ENCODE results near the gene HOXC9.

- TF ChIP-seq REST (IDR thresholded peaks at IDR 0.05; ENCODE audit: low read depth, low read length) (no peak), CTCF (IDR thresholded peaks at IDR 0.05) (no peak), MEF2A (IDR thresholded peaks at IDR 0.05; ENCODE audit: borderline replicate concordance, low read depth) (no peak), RAD21 (IDR thresholded peaks at IDR 0.05; ENCODE audit: low read length) (no peak), EP300 (IDR thresholded peaks at IDR 0.05; ENCODE audit: borderline replicate concordance in 1 of 2, low read depth in 1 of 2, low read length in 1 of 2) (no peak), ELF1 (IDR thresholded peaks at IDR 0.05) (no peak), GABPA (IDR thresholded peaks at IDR 0.05; ENCODE audit: low read depth) (no peak)
Observed at GRCh38 chr12:54009171-54010052, 9.5 kb downstream of the HOXC9 start.

Data from SK-N-SH (cell line).